ENCODE measurements around the gene BTG2.

DNA sequence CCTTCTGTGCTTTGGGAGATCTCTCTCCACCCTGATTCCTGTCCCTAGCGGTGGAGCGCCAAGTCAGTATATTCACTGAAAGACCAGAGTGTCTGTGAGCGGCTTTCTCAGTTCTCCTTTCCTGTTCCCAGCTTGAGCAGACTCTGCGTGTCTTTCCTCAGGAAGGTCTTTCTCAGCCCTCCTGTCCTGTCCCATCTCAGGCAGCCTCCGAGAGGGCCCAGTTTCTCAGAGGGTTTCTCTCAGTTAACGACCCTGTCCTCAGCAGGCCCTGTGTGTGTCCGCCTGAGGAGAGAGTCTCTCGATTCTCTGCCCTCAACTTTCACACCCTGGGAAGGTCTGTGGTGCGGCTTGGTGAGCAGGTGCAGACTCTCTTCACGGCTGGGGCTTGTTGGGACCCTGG, 41.8 kb upstream of the BTG2 start:
- TF ChIP-seq, protein P1, sequence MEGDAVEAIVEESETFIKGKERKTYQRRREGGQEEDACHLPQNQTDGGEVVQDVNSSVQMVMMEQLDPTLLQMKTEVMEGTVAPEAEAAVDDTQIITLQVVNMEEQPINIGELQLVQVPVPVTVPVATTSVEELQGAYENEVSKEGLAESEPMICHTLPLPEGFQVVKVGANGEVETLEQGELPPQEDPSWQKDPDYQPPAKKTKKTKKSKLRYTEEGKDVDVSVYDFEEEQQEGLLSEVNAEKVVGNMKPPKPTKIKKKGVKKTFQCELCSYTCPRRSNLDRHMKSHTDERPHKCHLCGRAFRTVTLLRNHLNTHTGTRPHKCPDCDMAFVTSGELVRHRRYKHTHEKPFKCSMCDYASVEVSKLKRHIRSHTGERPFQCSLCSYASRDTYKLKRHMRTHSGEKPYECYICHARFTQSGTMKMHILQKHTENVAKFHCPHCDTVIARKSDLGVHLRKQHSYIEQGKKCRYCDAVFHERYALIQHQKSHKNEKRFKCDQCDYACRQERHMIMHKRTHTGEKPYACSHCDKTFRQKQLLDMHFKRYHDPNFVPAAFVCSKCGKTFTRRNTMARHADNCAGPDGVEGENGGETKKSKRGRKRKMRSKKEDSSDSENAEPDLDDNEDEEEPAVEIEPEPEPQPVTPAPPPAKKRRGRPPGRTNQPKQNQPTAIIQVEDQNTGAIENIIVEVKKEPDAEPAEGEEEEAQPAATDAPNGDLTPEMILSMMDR (conservative IDR thresholded peaks at IDR 0.05; ENCODE audit: low read length): no peak
- TF ChIP-seq EZH2phosphoT487 (IDR thresholded peaks at IDR 0.05; ENCODE audit: borderline replicate concordance): no peak

All from Loucy (cell line).